Thyroid gland (tissue), 4 donors: ENCODE data around the gene UGGT1. TPM values are rescaled to one million over a fixed set of nuclear protein-coding genes. Genes with fewer than 3 reads are reported as not detected.

Experiments used
- DNase-seq, 2 donors: peaks; one replicate each; pipeline ENCODE4 v3.0.0-alpha.2; 2019
- H3K27ac ChIP-seq, 3 donors: fragments of 200-600 bp; sonication (generic); 1 replicate in 2 of 3; 2 replicates in 1 of 3; pipeline ENCODE4 v1.5.1; 2016 to 2019; ENCODE audit warnings: mild to moderate bottlenecking in 1 of 3, moderate library complexity in 1 of 3
- H3K27me3 ChIP-seq: fragments of 200-600 bp; sonication (generic); one replicate; pipeline ENCODE4 v1.5.1; 2019
- H3K36me3 ChIP-seq, 2 donors: fragments of 200-600 bp; sonication (generic); one replicate each; pipeline ENCODE4 v1.5.1; 2016 to 2019
- H3K4me1 ChIP-seq, 2 donors: fragments of 200-600 bp; sonication (generic); one replicate each; pipeline ENCODE4 v1.5.1; 2017 to 2019
- H3K4me3 ChIP-seq, 3 donors: fragments of 200-600 bp; sonication (generic); replicated peaks in 1 of 3; 1 replicate in 2 of 3; 2 replicates in 1 of 3; pipeline ENCODE4 v1.5.1; 2016; ENCODE audit warnings: mild to moderate bottlenecking in 1 of 3
- H3K9me3 ChIP-seq: fragments of 200-600 bp; sonication (generic); one replicate; pipeline ENCODE4 v1.5.1; 2017
- CTCF ChIP-seq, 6 experiments: fragments of 200-600 bp in 3 of 6; fragments of 450-650 bp in 3 of 6; sonication (generic) in 3 of 6; IDR thresholded peaks; one replicate each; pipeline ENCODE4 v1.5.1; 2016 to 2019; ENCODE audit warnings: antibody characterized with exemption in 6 of 6, mild to moderate bottlenecking in 2 of 6, inconsistent platforms in 1 of 6, moderate library complexity in 1 of 6
- POLR2A ChIP-seq, 2 donors: fragments of 450-650 bp; IDR thresholded peaks; one replicate each; pipeline ENCODE4 v1.6.1; 2017; ENCODE audit warnings: antibody characterized with exemption in 2 of 2, mild to moderate bottlenecking in 2 of 2, moderate library complexity in 1 of 2
- WGBS, 2 donors: methylation state at CpG; one replicate each; pipeline ENCODE4 v1.1.5; 2017; 5-methylcytosine and 5-hydroxymethylcytosine counted together
- intact Hi-C: fragments of 100-400 bp; cut with DNase I; formaldehyde crosslinking; loops from one replicate; pipeline ENCODE4 v1.15.1; 2023
- total RNA-seq, 4 donors: library from RNA; depleted of rRNA; stranded (reverse); fragments of >200 nt; gene quantifications; one replicate each; pipeline ENCODE4 v1.2.3, GENCODE V29; 2016

The UGGT1 gene
- total RNA-seq, 4 donors from 2014 or later: 53.1 to 90.7 (median 71.4) TPM

DNA sequence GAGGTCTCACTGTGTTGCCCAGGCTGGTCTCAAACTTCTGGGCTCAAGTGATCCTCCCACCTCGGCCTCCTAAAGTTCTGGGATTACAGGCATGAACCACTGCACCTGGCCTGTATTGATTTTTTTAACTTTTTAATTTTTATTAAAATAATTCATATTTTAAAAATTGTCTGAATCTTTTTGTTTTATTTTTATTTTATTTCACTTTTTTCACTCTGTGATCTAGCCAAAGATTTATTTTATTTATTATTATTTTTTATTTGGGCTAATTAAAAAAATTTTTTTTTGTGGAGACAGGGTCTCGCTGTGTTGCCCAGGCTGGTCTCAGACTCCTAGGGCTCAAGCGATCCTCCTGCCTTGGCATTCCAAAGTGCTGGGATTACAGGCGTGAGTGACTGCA, 14.1 kb downstream of the UGGT1 start:
- no peak overlapping the region for H3K4me3 ChIP-seq
- 97 to 98% methylated on average over 4 of the region's 4 CpGs for WGBS, 2 donors
- TF ChIP-seq CTCF (IDR thresholded peaks at IDR 0.05): no peak
- TF ChIP-seq POLR2A (IDR thresholded peaks at IDR 0.05): no peak
- no peak overlapping the region for H3K27ac ChIP-seq
- no peaks in the 10 kb centered on the region for H3K27me3 ChIP-seq
- intact Hi-C loops: no loop called here
- H3K9me3 ChIP-seq: no peaks in the 10 kb centered on the region
- no peak for DNase-seq
- H3K36me3 ChIP-seq: peaks cover 7% of the 10 kb centered on the region in 2 donors
- no peaks in the 10 kb centered on the region for H3K4me1 ChIP-seq

DNA sequence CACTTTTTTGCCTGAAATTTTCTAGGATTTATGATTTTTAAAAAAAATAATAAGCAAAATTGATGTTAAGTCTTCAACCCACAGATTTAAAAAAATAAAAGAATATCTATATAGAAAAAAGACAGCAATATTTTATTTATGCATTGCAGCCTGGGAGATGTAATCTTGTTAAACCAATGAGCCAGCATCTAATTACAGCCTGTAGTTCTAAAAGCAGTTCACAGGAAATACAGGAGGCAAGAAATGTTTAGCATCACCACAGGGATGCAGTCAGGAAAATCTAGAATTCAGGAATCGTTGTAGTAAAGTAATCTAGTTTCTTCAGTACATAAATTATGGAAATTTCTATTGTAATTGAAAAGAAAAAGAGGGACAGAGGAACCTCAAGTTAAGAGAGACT, 17.2 kb downstream of the UGGT1 start:
- H3K27me3 ChIP-seq: no peaks in the 10 kb centered on the region
- H3K4me1 ChIP-seq: no peaks in the 10 kb centered on the region
- H3K4me3 ChIP-seq: no peak overlapping the region
- WGBS, 2 donors: 71 to 85% methylated on average over 1 of the region's 1 CpG
- no peaks in the 10 kb centered on the region for H3K9me3 ChIP-seq
- peaks cover 11 to 13% of the 10 kb centered on the region in 2 donors for H3K36me3 ChIP-seq
- H3K27ac ChIP-seq: no peak overlapping the region
- intact Hi-C loops: no loop called here
- TF ChIP-seq CTCF (IDR thresholded peaks at IDR 0.05) (no peak), POLR2A (IDR thresholded peaks at IDR 0.05) (no peak)
- DNase-seq: no peak

GRCh38 chr2:128109243-128109642, 18.2 kb downstream of the UGGT1 start:
- WGBS, 2 donors: 97 to 98% methylated on average over 4 of the region's 4 CpGs
- TF ChIP-seq CTCF (IDR thresholded peaks at IDR 0.05) (no peak), POLR2A (IDR thresholded peaks at IDR 0.05) (no peak)
- intact Hi-C loops: no loop called here
- H3K36me3 ChIP-seq: peaks cover 11 to 19% of the 10 kb centered on the region in 2 donors
- no peaks in the 10 kb centered on the region for H3K9me3 ChIP-seq
- no peak overlapping the region for H3K4me3 ChIP-seq
- no peak for DNase-seq
- no peak overlapping the region for H3K27ac ChIP-seq
- no peaks in the 10 kb centered on the region for H3K4me1 ChIP-seq
- H3K27me3 ChIP-seq: no peaks in the 10 kb centered on the region

DNA sequence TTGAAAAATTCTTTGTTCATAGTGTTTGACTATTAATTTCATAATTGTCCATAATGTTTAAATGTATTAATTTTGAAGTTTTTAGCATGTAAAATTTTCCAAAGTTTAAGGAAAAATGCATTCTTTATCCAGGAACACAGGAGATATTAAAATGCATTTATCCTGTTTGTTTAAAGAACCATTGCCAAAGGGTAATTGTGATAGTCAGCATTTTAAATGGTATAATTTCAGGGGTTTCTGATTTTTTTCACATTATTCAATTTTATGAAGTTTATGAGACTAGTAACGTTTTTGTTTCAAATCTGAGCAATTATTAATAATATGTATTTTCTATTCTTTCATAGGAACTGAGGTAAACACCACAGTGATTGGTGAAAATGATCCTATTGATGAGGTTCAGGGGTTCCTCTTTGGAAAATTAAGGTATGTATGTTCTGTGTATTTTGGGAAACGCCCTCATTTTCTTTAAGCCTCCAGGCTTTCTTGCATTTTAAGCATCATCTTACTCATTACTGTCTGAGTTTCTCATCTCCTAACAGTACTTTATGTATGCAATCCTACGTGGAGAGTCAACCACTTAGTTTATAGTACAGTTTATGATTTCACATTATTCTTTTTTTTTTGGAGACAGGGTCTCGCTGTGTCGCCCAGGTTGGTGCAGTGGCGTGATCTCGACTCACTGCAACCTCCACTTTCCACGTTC, 25.1 kb downstream of the UGGT1 start:
- no peak overlapping the region for H3K27ac ChIP-seq
- DNase-seq: no peak
- H3K9me3 ChIP-seq: no peaks in the 10 kb centered on the region
- no peak overlapping the region for H3K4me3 ChIP-seq
- peaks cover 55 to 63% of the 10 kb centered on the region in 2 donors for H3K36me3 ChIP-seq
- TF ChIP-seq POLR2A (IDR thresholded peaks at IDR 0.05) (no peak), CTCF (IDR thresholded peaks at IDR 0.05) (no peak)
- 85 to 86% methylated on average over 8 of the region's 8 CpGs for WGBS, 2 donors
- intact Hi-C loops: no loop called here
- H3K4me1 ChIP-seq: no peaks in the 10 kb centered on the region
- no peaks in the 10 kb centered on the region for H3K27me3 ChIP-seq

GRCh38 chr2:128134573-128134972, 43.6 kb downstream of the UGGT1 start:
- Histone ChIP-seq H3K4me3 (no peak overlapping the region), H3K36me3 (peaks cover 62 to 86% of the 10 kb centered on the region in 2 donors), H3K9me3 (no peaks in the 10 kb centered on the region), H3K27me3 (no peaks in the 10 kb centered on the region), H3K27ac (no peak overlapping the region), H3K4me1 (no peaks in the 10 kb centered on the region)
- no peak for TF ChIP-seq POLR2A (IDR thresholded peaks at IDR 0.05)
- TF ChIP-seq CTCF (IDR thresholded peaks at IDR 0.05): no peak
- no peak for DNase-seq
- WGBS, 2 donors: 95 to 96% methylated on average over 5 of the region's 5 CpGs
- intact Hi-C loops: no loop called here
